GM20431 (cell line): ENCODE measurements around the gene CCDC188.

Experiments used
- in situ Hi-C: fragments of 300-500 bp; cut with MseI, MboI; formaldehyde crosslinking; loops from one replicate; pipeline ENCODE4 v1.15.0; 2020; ENCODE audit warnings: low sequenced_read_pairs; ENCODE audit not compliant: unreplicated experiment

The CCDC188 gene

GRCh38 chr22:20150381-20151275 is at the start of gene CCDC188:
Gene CCDC188 (minus strand): TSS chr22:20151055. CDS start chr22:20150986, 69 bp downstream.
- in situ Hi-C loops: loop anchor here (10.0 kb wide), 1 partner anchor 134 kb away; no protein-coding TSS in a partner anchor

- in situ Hi-C loops: no loop called here
Measured at GRCh38 chr22:20199906-20200305, 49.1 kb upstream of the CCDC188 start.

GRCh38 chr22:20199413-20199842 is 48.6 kb upstream of the CCDC188 start:
- in situ Hi-C loops: no loop called here

- in situ Hi-C loops: no loop called here
Measured at GRCh38 chr22:20198557-20199319, 47.9 kb upstream of the CCDC188 start.

GRCh38 chr22:20197407-20198030 is 46.7 kb upstream of the CCDC188 start:
- in situ Hi-C loops: no loop called here

- in situ Hi-C loops: no loop called here
Measured at GRCh38 chr22:20196094-20196842, 45.4 kb upstream of the CCDC188 start.

GRCh38 chr22:20194681-20195593 is 44.1 kb upstream of the CCDC188 start:
- in situ Hi-C loops: no loop called here

- in situ Hi-C loops: no loop called here
Measured at GRCh38 chr22:20193761-20194494, 43.1 kb upstream of the CCDC188 start.

GRCh38 chr22:20192972-20193760 is 42.3 kb upstream of the CCDC188 start:
- in situ Hi-C loops: no loop called here

- in situ Hi-C loops: no loop called here
Measured at GRCh38 chr22:20192293-20192971, 41.6 kb upstream of the CCDC188 start.

- in situ Hi-C loops: no loop called here
Measured at GRCh38 chr22:20191803-20192202, 40.9 kb upstream of the CCDC188 start.

GRCh38 chr22:20191000-20191515 is 40.2 kb upstream of the CCDC188 start:
- in situ Hi-C loops: no loop called here

GRCh38 chr22:20188567-20188877 is 37.7 kb upstream of the CCDC188 start:
- in situ Hi-C loops: no loop called here

GRCh38 chr22:20187777-20188566 is 37.1 kb upstream of the CCDC188 start:
- in situ Hi-C loops: no loop called here

- in situ Hi-C loops: no loop called here
Measured at GRCh38 chr22:20186871-20187546, 36.2 kb upstream of the CCDC188 start.
